GM12878 (cell line): ENCODE measurements around the gene MSI2. TPM values are rescaled to one million over a fixed set of nuclear protein-coding genes. Genes with fewer than 3 reads are reported as not detected.

Source experiments
- ATAC-seq: fragments of 200-7000 bp; cut with Tn5 transposase; 3 replicates; pipeline ENCODE4 v1.9.1; 2020; ENCODE audit warnings: mild to moderate bottlenecking, moderate library complexity
- BruUV-seq: library from RNA; stranded (reverse); fragments of 400-500 nt; replicated peaks from 2 replicates; lab custom pipeline; 2021; lab: Mats Ljungman, UMichigan
- CTCF ChIA-PET: fragments of 300-600 bp; sonication (Branson Sonifier 250); formaldehyde crosslinking; extraction: SDS; loops from one replicate; lab custom pipeline; 2021; ENCODE audit warnings: inconsistent platforms; lab: Yijun Ruan, JAX
- POLR2A ChIA-PET: fragments of 350-600 bp; formaldehyde crosslinking; extraction: SDS; loops from one replicate; lab custom pipeline; 2021; ENCODE audit warnings: inconsistent platforms; lab: Charles Lee
- RAD21 ChIA-PET: fragments of 300-600 bp; sonication (Branson Sonifier 250); formaldehyde crosslinking; loops from one replicate; lab custom pipeline; 2023; ENCODE audit warnings: antibody characterized with exemption; ENCODE audit not compliant: unreplicated experiment; lab: Charles Lee
- SMC1A ChIA-PET: fragments of 300-600 bp; sonication (Branson Sonifier 250); formaldehyde crosslinking; loops from one replicate; lab custom pipeline; 2023; ENCODE audit not compliant: unreplicated experiment, uncharacterized antibody; lab: Charles Lee
- DNase-seq: peaks from one replicate; pipeline ENCODE4 v3.0.0-alpha.2; 2011; ENCODE audit warnings: low read depth, low spot score
- FAIRE-seq: peaks from 3 replicates; lab custom pipeline; 2011; peaks lifted over from hg19 to GRCh38; lab: Jason Lieb, UNC
- H2AFZ ChIP-seq: 2 replicates; pipeline ENCODE4 v1.6.0; 2011; ENCODE audit warnings: low read depth, low read length, control low read depth; ENCODE audit not compliant: control insufficient read depth
- H3K27ac ChIP-seq: 2 replicates; pipeline ENCODE4 v1.5.1; 2011; ENCODE audit warnings: control low read depth; ENCODE audit not compliant: control insufficient read depth, insufficient read depth
- H3K27me3 ChIP-seq, 2 experiments: replicated peaks in 1 of 2; 2 replicates each; pipeline versions ENCODE4 v1.6.0 to v1.6.1; 2011; ENCODE audit warnings: low read length in 1 of 2; ENCODE audit not compliant: control insufficient read depth in 2 of 2, insufficient read depth in 2 of 2
- H3K36me3 ChIP-seq, 2 experiments: 2 replicates each; pipeline ENCODE4 v1.5.1; 2011; ENCODE audit warnings: low read length in 1 of 2; ENCODE audit not compliant: control insufficient read depth in 2 of 2, insufficient read depth in 2 of 2
- H3K4me1 ChIP-seq: 2 replicates; pipeline ENCODE4 v1.6.1; 2011; ENCODE audit warnings: mild to moderate bottlenecking, low read length, moderate library complexity, mixed read lengths; ENCODE audit not compliant: control insufficient read depth, insufficient read depth
- H3K4me2 ChIP-seq: 2 replicates; pipeline ENCODE4 v1.6.0; 2011; ENCODE audit warnings: control low read depth; ENCODE audit not compliant: control insufficient read depth, insufficient read depth
- H3K4me3 ChIP-seq: fragments of 200-600 bp; sonication (generic); 2 replicates; pipeline ENCODE4 v1.5.1; 2016
- H3K79me2 ChIP-seq: 2 replicates; pipeline ENCODE4 v1.6.0; 2011; ENCODE audit warnings: low read length; ENCODE audit not compliant: control insufficient read depth, insufficient read depth
- H3K9ac ChIP-seq: 2 replicates; pipeline ENCODE4 v1.8.0; 2011; ENCODE audit warnings: low read length, control low read depth, mixed read lengths; ENCODE audit not compliant: control insufficient read depth, insufficient read depth
- H3K9me3 ChIP-seq: replicated peaks from 3 replicates; pipeline ENCODE4 v1.5.1; 2011; ENCODE audit warnings: mild to moderate bottlenecking, low read length; ENCODE audit not compliant: control insufficient read depth, insufficient read depth
- H4K20me1 ChIP-seq: 2 replicates; pipeline ENCODE4 v1.6.0; 2011; ENCODE audit not compliant: control insufficient read depth, insufficient read depth
- ATF3 ChIP-seq: IDR thresholded peaks from 2 replicates; pipeline ENCODE4 v1.6.1; 2011; ENCODE audit warnings: low read depth, mild to moderate bottlenecking, low read length, moderate library complexity, borderline replicate concordance; ENCODE audit errors: extremely low read depth
- FOXK2 ChIP-seq: fragments of 450-650 bp; IDR thresholded peaks from 2 replicates; pipeline ENCODE4 v1.6.1; 2017; ENCODE audit warnings: mild to moderate bottlenecking, moderate library complexity
- KAT2A ChIP-seq: conservative IDR thresholded peaks from 2 replicates; pipeline ENCODE4 v1.6.1; 2011; ENCODE audit warnings: low read depth, low read length; ENCODE audit not compliant: control insufficient read depth
- NFYB ChIP-seq: IDR thresholded peaks from 2 replicates; pipeline ENCODE4 v1.6.1; 2011; ENCODE audit warnings: low read depth, mild to moderate bottlenecking, low read length, improper control_type of control experiment, moderate library complexity; ENCODE audit not compliant: insufficient read depth
- PBX3 ChIP-seq: IDR thresholded peaks from 2 replicates; pipeline ENCODE4 v1.6.1; 2011; ENCODE audit warnings: mild to moderate bottlenecking, low read depth, low read length, moderate library complexity; ENCODE audit not compliant: insufficient replicate concordance
- SMAD1 ChIP-seq: fragments of 450-650 bp; IDR thresholded peaks from 2 replicates; pipeline ENCODE4 v1.6.1; 2018; ENCODE audit warnings: mild to moderate bottlenecking, low read depth; ENCODE audit not compliant: partially characterized antibody
- WRNIP1 ChIP-seq: IDR thresholded peaks from 2 replicates; pipeline ENCODE4 v1.6.1; 2011; ENCODE audit warnings: low read depth, low read length, improper control_type of control experiment, borderline replicate concordance
- WGBS: methylation state at CpG from one replicate; pipeline ENCODE4 v1.1.6; 2016; ENCODE audit warnings: low lambda C conversion rate; ENCODE audit not compliant: insufficient replicate concordance, insufficient coverage; ENCODE audit errors: missing lambda C conversion rate; 5-methylcytosine and 5-hydroxymethylcytosine counted together
- in situ Hi-C: fragments of 300-500 bp; cut with MboI; formaldehyde crosslinking; loops from 9 replicates; pipeline ENCODE4 v1.14.3; 2018; ENCODE audit warnings: mixed read lengths
- intact Hi-C: fragments of 100-400 bp; cut with micrococcal nuclease; formaldehyde crosslinking; loops from one replicate; pipeline ENCODE4 v1.14.2; 2022; ENCODE audit not compliant: unreplicated experiment
- polyA plus RNA-seq, 11 experiments: library from polyadenylated mRNA; depleted of rRNA in 4 of 11; unstranded in 6 of 11; stranded (reverse) in 5 of 11; fragments of >200 nt; fragmentation: Nextera tagmentation in 4 of 11; fragmentation: Illumina TruSeq in 1 of 11; extraction: Ambion mirVana in 4 of 11; extraction: Trizol in 1 of 11; gene quantifications; 1 replicate in 1 of 11; 2 replicates in 10 of 11; pipeline versions ENCODE4 v1.2.1 to v1.2.3, GENCODE V29; 2011 to 2016; ENCODE audit warnings: inconsistent platforms in 2 of 11, missing spikeins in 2 of 11, low read depth in 1 of 11
- total RNA-seq, 4 experiments: library from RNA; depleted of rRNA in 3 of 4; stranded (reverse); fragments of >200 nt in 3 of 4; fragmentation: Illumina TruSeq in 1 of 4; extraction: Trizol in 1 of 4; gene quantifications; 2 replicates each; pipeline versions ENCODE4 v1.2.1 to v1.2.3, GENCODE V29; 2013 to 2021
- TF ChIP-seq, protein P1 (sequence below): fragments of 450-650 bp; formaldehyde crosslinking; IDR thresholded peaks from 2 replicates; pipeline ENCODE4 v1.5.0; 2022; ENCODE audit warnings: mild to moderate bottlenecking, missing genetic modification characterization

MSI2 gene
- total and polyA plus RNA-seq, 10 of the 15 experiments (the other 5 are each of a cell fraction or from before 2014, with no cell fraction given) = 6.1 to 76.1 (median 42.0) TPM

DNA sequence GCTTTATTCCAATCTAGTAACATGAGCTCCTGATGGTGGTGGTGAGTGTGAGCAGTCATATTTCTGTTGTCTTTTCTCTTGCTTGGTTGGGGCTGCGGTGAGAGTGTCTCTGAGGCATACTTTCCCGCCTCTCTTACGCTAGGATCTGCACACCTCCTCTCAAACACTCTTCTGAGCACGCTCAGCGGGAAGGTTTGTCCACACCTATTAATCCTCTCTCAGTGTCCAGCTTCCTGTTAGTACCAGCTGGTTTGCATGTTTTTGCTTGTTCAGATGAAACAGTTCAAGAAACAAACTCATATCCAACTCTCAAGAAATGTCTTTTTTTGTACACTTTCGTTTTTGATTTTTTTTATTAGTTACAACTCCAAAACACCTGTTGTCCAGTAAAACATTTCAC, 399.2 kb downstream of the MSI2 start (continued):
- no peak for TF ChIP-seq PBX3
- no peak for TF ChIP-seq NFYB
- TF ChIP-seq, all 136 proteins: peak for 0

- SMC1A ChIA-PET = no interaction called here
- intact Hi-C loops = no loop called here
These were observed 400.9 kb downstream of the MSI2 start for GRCh38 chr17:57657211-57657610.

More at GRCh38 chr17:57657211-57657610, 400.9 kb downstream of the MSI2 start:
- no peak for ATAC-seq
- Histone ChIP-seq H3K9me3 (no peaks in the 10 kb centered on the region), H3K27ac (no peak overlapping the region), H3K4me2 (no peak overlapping the region), H2AFZ (no peak overlapping the region), H4K20me1 (no peaks in the 10 kb centered on the region), H3K79me2 (no peaks in the 10 kb centered on the region), H3K4me3 (no peak overlapping the region), H3K36me3 (peaks cover 4 to 10% of the 10 kb centered on the region in 2 experiments)
- ChIA-PET RAD21 (no interaction called here), POLR2A (no interaction called here), CTCF (interaction anchor here (1.3 kb wide), 1 partner anchor 414 kb away, joined by 5 read pairs; no protein-coding TSS in a partner anchor)
- no TSS peak for BruUV-seq
- DNase-seq = no peak
- WGBS = 89% methylated on average over 2 of the region's 2 CpGs
- TF ChIP-seq KAT2A = no peak
- no peak for TF ChIP-seq SMAD1
- TF ChIP-seq WRNIP1 = no peak
- TF ChIP-seq, protein P1, sequence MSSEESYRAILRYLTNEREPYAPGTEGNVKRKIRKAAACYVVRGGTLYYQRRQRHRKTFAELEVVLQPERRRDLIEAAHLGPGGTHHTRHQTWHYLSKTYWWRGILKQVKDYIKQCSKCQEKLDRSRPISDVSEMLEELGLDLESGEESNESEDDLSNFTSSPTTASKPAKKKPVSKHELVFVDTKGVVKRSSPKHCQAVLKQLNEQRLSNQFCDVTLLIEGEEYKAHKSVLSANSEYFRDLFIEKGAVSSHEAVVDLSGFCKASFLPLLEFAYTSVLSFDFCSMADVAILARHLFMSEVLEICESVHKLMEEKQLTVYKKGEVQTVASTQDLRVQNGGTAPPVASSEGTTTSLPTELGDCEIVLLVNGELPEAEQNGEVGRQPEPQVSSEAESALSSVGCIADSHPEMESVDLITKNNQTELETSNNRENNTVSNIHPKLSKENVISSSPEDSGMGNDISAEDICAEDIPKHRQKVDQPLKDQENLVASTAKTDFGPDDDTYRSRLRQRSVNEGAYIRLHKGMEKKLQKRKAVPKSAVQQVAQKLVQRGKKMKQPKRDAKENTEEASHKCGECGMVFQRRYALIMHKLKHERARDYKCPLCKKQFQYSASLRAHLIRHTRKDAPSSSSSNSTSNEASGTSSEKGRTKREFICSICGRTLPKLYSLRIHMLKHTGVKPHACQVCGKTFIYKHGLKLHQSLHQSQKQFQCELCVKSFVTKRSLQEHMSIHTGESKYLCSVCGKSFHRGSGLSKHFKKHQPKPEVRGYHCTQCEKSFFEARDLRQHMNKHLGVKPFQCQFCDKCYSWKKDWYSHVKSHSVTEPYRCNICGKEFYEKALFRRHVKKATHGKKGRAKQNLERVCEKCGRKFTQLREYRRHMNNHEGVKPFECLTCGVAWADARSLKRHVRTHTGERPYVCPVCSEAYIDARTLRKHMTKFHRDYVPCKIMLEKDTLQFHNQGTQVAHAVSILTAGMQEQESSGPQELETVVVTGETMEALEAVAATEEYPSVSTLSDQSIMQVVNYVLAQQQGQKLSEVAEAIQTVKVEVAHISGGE (CRISPR knock-in tag) = no peak
- no peak for TF ChIP-seq FOXK2
- TF ChIP-seq ATF3 = no peak
- TF ChIP-seq, all 136 proteins: peak for 0
- Histone ChIP-seq H3K27me3 (no peaks in the 10 kb centered on the region), H3K4me1 (no peaks in the 10 kb centered on the region), H3K9ac (no peak overlapping the region)
- in situ Hi-C loops = no loop called here
- no peak for FAIRE-seq
